PC-9 (cell line): ENCODE data around the gene ZNF444. TPM values are rescaled to one million over a fixed set of nuclear protein-coding genes. Genes with fewer than 3 reads are reported as not detected.

Experiments
- BruUV-seq: library from RNA; stranded (reverse); fragments of 400-500 nt; replicated peaks from 2 replicates; lab custom pipeline; 2021; lab: Mats Ljungman, UMichigan
- CTCF ChIA-PET: fragments of 300-600 bp; sonication (Branson Sonifier 250); formaldehyde crosslinking; loops from one replicate; lab custom pipeline; 2022; ENCODE audit warnings: antibody characterized with exemption; lab: Charles Lee
- POLR2A ChIA-PET: fragments of 300-600 bp; sonication (Branson Sonifier 250); formaldehyde crosslinking; loops from one replicate; lab custom pipeline; 2022; ENCODE audit warnings: antibody characterized with exemption; ENCODE audit not compliant: unreplicated experiment; lab: Charles Lee
- DNase-seq, 2 experiments: peaks; one replicate each; pipeline versions ENCODE4 v3.0.0 to v3.0.0-alpha.2; 2015 to 2022; ENCODE audit warnings: mixed read lengths in 1 of 2
- H2AFZ ChIP-seq: fragments of 200-600 bp; sonication (generic); 2 replicates; pipeline ENCODE4 v1.8.1; 2017; ENCODE audit warnings: antibody characterized with exemption
- H3F3A ChIP-seq: fragments of 200-600 bp; sonication (generic); 2 replicates; pipeline ENCODE4 v1.8.1; 2017; ENCODE audit warnings: antibody characterized with exemption, mild to moderate bottlenecking, low read depth; ENCODE audit not compliant: insufficient read depth
- H3K27ac ChIP-seq: fragments of 200-600 bp; sonication (generic); 2 replicates; pipeline ENCODE4 v1.6.1; 2016; ENCODE audit warnings: mixed run types
- H3K27me3 ChIP-seq: fragments of 200-600 bp; sonication (generic); 2 replicates; pipeline ENCODE4 v1.6.1; 2016; ENCODE audit warnings: low read depth, mixed run types; ENCODE audit not compliant: insufficient read depth
- H3K36me3 ChIP-seq: fragments of 200-600 bp; sonication (generic); 2 replicates; pipeline ENCODE4 v1.6.1; 2016; ENCODE audit warnings: low read depth, mixed run types
- H3K4me1 ChIP-seq: fragments of 200-600 bp; sonication (generic); replicated peaks from 2 replicates; pipeline ENCODE4 v1.6.1; 2016; ENCODE audit warnings: mixed run types; ENCODE audit not compliant: insufficient read depth
- H3K4me2 ChIP-seq: fragments of 200-600 bp; sonication (generic); 2 replicates; pipeline ENCODE4 v1.6.1; 2017; ENCODE audit warnings: mixed run types
- H3K4me3 ChIP-seq: fragments of 200-600 bp; sonication (generic); 2 replicates; pipeline ENCODE4 v1.6.1; 2016; ENCODE audit warnings: mixed run types
- H3K79me2 ChIP-seq: fragments of 200-600 bp; sonication (generic); 2 replicates; pipeline ENCODE4 v1.6.1; 2017; ENCODE audit warnings: low read depth, mixed run types
- H3K9me2 ChIP-seq: fragments of 200-600 bp; sonication (generic); 2 replicates; pipeline ENCODE4 v1.8.1; 2017; ENCODE audit warnings: mild to moderate bottlenecking; ENCODE audit not compliant: insufficient read depth
- H3K9me3 ChIP-seq: fragments of 200-600 bp; sonication (generic); 2 replicates; pipeline ENCODE4 v1.8.1; 2016; ENCODE audit warnings: low read depth; ENCODE audit not compliant: insufficient read depth
- H4K20me1 ChIP-seq: fragments of 200-600 bp; sonication (generic); 2 replicates; pipeline ENCODE4 v1.8.1; 2017; ENCODE audit not compliant: insufficient read depth
- CTCF ChIP-seq: fragments of 200-600 bp; sonication (generic); conservative IDR thresholded peaks from 2 replicates; pipeline ENCODE4 v1.6.1; 2017; ENCODE audit warnings: mixed run types, antibody characterized with exemption, mild to moderate bottlenecking, moderate library complexity
- EZH2 ChIP-seq: fragments of 200-600 bp; sonication (generic); IDR thresholded peaks from 2 replicates; pipeline ENCODE4 v1.8.0; 2017; ENCODE audit warnings: antibody characterized with exemption, low read depth
- intact Hi-C: fragments of 100-400 bp; cut with micrococcal nuclease; formaldehyde crosslinking; loops from one replicate; pipeline ENCODE4 v1.10.0; 2022; ENCODE audit not compliant: unreplicated experiment
- total RNA-seq: library from RNA; stranded (reverse); gene quantifications from 2 replicates; pipeline ENCODE4 v1.2.3, GENCODE V29; 2021

Gene ZNF444
- total RNA-seq, 1 experiment from 2014 or later, result 50.5 TPM

DNA sequence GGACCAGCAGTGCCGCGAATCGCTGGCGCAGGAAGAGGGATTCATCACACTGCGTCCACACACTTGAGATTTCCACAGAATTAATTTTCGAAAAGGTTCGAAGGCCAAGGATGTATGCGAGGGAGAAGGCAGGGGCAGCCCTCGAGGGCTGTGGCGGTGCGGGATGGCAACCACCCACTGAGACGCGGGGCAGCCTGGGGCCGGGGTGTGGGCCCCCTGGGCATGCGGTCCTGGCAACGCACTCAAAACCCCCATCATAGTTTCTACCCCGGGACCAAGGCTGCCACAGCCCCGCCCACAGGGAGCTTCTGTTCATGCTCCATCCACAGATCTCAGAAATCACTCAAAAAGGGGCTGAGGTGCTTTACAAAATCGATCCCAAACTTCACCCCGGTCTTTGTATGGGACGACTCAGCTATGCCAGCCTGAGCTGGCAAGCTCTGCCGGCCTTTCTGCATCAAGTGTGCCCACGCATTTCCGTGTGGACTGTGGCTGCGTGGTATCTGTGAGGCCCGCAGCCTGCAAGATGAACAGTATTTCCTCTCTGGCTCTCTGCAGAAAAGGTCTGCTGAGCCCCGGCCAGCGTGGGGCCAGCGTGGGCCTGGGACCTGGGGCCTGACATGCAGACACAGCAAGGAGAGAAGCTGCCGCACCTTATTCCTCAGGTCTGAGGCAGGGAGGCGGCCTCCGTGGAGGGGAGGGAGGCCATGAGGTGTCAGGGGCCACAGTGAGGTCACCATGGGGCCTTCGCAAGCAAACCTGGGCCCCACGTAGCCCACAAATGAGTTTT lies 39.1 kb upstream of the ZNF444 start:
- ChIA-PET POLR2A (no interaction called here), CTCF (no interaction called here)
- H3K27ac ChIP-seq, result no peak overlapping the region
- H3F3A ChIP-seq, result 0 out of 2 replicates have a peak, but pooled peaks cover 3% of the 10 kb centered on the region
- H3K4me2 ChIP-seq, result no peak overlapping the region
- H3K4me3 ChIP-seq, result no peak overlapping the region
- H3K9me2 ChIP-seq, result no peaks in the 10 kb centered on the region
- TF ChIP-seq CTCF (no peak), EZH2 (no peak)
- TSS peak; percentile 16 for BruUV-seq
- intact Hi-C loops, result no loop called here
- H2AFZ ChIP-seq, result no peak overlapping the region
- H3K4me1 ChIP-seq, result no peaks in the 10 kb centered on the region
- H3K36me3 ChIP-seq, result no peaks in the 10 kb centered on the region; the same call in 1 of the 2 replicates
- H3K79me2 ChIP-seq, result peaks cover 55% of the 10 kb centered on the region
- no peaks in the 10 kb centered on the region for H3K9me3 ChIP-seq
- H3K27me3 ChIP-seq, result no peaks in the 10 kb centered on the region
- peak in 1 of 2 experiments; percentile 9 for DNase-seq
- peaks cover 74% of the 10 kb centered on the region for H4K20me1 ChIP-seq

DNA sequence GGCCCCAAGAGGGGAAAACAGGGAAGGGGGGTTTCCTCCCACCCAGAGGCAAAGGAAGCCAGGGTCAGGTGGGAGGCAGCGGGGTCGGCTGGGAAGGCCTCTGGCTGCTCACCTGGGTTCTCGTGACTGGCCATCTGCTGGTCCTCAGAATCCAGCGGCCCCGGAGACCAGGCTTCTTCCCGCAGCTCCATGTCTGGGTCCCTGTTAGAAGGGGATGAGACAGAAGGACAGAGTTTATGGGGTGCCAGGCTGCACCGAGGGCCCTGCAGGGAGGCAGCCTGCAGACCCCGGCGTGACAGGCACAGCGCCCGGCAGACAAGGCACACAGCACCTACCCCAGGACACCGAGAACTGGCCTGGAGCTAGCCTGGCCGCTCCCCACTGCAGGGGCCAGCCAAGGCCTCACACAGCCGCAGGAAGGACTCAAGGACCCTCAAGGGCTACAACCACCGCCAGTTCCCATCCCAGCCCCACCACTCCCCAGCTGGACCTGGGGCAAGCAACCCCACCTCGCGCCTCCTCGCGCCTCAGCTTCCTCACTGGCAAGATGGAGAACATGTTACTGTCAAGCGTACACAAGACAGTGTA lies 38.0 kb upstream of the ZNF444 start:
- no peak overlapping the region for H3K27ac ChIP-seq
- H2AFZ ChIP-seq, result no peak overlapping the region
- no peaks in the 10 kb centered on the region for H3K9me3 ChIP-seq
- H3K9me2 ChIP-seq, result no peaks in the 10 kb centered on the region
- no peaks in the 10 kb centered on the region for H3K4me1 ChIP-seq
- ChIA-PET CTCF (no interaction called here), POLR2A (no interaction called here)
- H3K4me2 ChIP-seq, result no peak overlapping the region
- no peaks in the 10 kb centered on the region for H3K27me3 ChIP-seq
- BruUV-seq, result no TSS peak
- H3K36me3 ChIP-seq, result no peaks in the 10 kb centered on the region; the same call in 1 of the 2 replicates
- TF ChIP-seq EZH2, result no peak
- TF ChIP-seq CTCF, result no peak
- H3K79me2 ChIP-seq, result peaks cover 67% of the 10 kb centered on the region
- no peak overlapping the region for H3K4me3 ChIP-seq
- peaks cover 73% of the 10 kb centered on the region for H4K20me1 ChIP-seq
- 0 out of 2 replicates have a peak, but pooled peaks cover 3% of the 10 kb centered on the region for H3F3A ChIP-seq
- intact Hi-C loops, result no loop called here
- DNase-seq, result peak in 1 of 2 experiments; percentile 28

DNA sequence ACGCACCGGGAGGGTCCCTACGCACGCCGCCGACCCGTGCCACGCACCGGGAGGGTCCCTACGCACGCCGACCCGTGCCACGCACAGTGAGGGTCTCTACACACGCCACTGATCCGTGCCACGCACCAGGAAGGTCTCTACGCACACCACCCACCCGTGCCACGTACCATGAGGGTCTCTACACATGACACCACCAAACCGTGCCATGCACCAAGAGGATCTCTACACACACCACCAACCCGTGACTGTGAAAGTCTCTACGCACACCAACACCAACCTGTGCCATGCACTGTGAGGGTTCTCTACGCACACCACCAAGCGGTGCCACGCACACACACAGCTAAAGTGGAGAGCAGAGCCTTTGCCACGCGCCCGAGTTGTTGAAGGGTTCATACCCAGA lies 36.7 kb upstream of the ZNF444 start:
- CTCF ChIA-PET, result no interaction called here
- no peak overlapping the region for H2AFZ ChIP-seq
- peaks cover 75% of the 10 kb centered on the region for H3K79me2 ChIP-seq
- POLR2A ChIA-PET, result no interaction called here
- no peaks in the 10 kb centered on the region for H3K4me1 ChIP-seq
- TF ChIP-seq EZH2 (no peak), CTCF (no peak)
- no peak overlapping the region for H3K4me2 ChIP-seq
- H4K20me1 ChIP-seq, result peaks cover 79% of the 10 kb centered on the region
- no peak overlapping the region for H3K27ac ChIP-seq
- BruUV-seq, result no TSS peak
- H3F3A ChIP-seq, result 0 out of 2 replicates have a peak, but pooled peaks cover 3% of the 10 kb centered on the region
- H3K9me2 ChIP-seq, result no peaks in the 10 kb centered on the region
- H3K9me3 ChIP-seq, result no peaks in the 10 kb centered on the region
- H3K36me3 ChIP-seq, result no peaks in the 10 kb centered on the region; the same call in 1 of the 2 replicates
- H3K27me3 ChIP-seq, result no peaks in the 10 kb centered on the region
- intact Hi-C loops, result no loop called here
- H3K4me3 ChIP-seq, result no peak overlapping the region
- peak in 1 of 2 experiments; percentile 29 for DNase-seq
